Cortex of kidney (tissue), 1 donor: ENCODE measurements around the gene LIPG.
"Not testable (repeated sequence)": the region's sequence is repeated elsewhere in the genome, so short reads cannot be mapped to it uniquely, and the experiment has no call there.

ENCODE experiments used
- DNase-seq: peaks from one replicate; lab custom pipeline; 2025; lab: John Stamatoyannopoulos, UW

Gene LIPG

DNA sequence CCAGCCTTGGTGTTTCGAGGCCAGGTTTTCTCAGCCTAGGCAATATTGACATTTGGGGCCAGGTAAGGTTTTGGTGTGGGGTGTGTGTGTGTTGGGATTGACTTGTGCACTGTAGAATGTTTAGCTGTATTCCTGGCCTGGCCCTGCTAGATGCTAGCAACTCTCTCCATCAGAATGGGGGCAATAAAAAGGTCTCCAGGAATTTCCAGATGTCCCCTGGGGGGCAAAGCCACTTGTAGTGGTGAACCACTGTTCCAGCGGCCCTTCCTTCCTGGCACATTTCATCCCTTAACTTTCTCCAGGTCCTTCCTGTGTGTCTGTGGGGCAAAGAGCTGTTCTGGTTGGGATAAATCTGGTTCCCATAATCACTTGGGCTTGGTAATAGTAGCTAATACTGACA lies 12.0 kb downstream of the LIPG start:
- DNase-seq, result no peak

DNA sequence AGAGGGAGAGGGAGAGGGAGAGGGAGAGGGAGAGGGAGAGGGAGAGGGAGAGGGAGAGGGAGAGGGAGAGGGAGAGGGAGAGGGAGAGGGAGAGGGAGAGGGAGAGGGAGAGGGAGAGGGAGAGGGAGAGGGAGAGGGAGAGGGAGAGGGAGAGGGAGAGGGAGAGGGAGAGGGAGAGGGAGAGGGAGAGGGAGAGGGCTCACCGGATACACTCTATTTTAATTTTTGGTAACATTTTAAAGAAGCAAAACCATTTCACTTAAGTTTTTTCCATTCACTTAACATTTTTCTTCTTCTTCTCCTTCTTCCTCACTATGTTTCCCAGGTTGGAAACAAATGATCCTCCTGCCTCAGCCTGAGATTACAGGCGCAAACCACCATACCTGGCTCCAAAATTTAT lies 17.2 kb downstream of the LIPG start:
- DNase-seq, result not testable (repeated sequence)

DNA sequence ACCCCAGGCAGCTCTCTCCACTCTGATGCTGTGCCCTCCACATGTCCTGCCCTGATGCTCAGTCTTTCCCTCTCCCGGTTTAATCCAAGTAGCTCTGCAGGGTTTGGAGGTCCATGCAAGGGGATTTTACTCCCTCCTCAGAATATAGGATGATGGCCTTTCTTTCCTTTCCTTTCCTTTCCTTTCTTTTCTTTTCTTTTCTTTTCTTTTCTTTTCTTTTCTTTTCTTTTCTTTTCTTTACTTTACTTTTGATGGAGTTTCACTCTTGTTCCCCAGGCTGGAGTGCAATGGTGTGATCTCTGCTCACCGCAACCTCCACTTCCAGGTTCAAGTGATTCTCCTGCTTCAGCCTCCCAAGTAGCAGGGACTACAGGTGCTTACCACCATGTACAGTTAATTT lies 17.7 kb downstream of the LIPG start:
- DNase-seq, result not testable (repeated sequence)

DNA sequence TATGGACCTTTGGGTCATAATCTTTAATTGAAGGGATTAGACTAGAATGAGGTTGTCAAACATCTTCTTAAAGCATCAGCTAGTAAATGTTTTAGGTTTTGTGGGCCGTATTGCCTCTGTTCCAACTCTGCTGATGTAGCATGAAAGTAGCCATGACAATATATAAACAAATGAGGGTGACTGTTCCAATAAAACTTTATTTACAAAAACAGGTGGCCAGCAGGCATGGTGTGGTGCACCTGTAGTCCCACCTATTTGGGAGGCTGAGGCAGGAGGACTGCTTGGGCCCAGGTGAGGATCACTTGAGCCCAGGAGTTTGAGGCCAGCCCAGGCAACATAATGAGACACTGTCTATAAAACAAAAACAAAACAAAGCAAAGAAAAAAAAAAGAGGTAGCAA lies 18.4 kb downstream of the LIPG start:
- DNase-seq, result no peak

DNA sequence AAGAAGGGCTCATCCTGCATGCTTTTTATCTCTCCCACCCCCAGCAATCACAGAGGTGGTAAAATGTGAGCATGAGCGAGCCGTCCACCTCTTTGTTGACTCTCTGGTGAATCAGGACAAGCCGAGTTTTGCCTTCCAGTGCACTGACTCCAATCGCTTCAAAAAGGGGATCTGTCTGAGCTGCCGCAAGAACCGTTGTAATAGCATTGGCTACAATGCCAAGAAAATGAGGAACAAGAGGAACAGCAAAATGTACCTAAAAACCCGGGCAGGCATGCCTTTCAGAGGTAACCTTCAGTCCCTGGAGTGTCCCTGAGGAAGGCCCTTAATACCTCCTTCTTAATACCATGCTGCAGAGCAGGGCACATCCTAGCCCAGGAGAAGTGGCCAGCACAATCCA lies 19.5 kb downstream of the LIPG start:
- no peak for DNase-seq

DNA sequence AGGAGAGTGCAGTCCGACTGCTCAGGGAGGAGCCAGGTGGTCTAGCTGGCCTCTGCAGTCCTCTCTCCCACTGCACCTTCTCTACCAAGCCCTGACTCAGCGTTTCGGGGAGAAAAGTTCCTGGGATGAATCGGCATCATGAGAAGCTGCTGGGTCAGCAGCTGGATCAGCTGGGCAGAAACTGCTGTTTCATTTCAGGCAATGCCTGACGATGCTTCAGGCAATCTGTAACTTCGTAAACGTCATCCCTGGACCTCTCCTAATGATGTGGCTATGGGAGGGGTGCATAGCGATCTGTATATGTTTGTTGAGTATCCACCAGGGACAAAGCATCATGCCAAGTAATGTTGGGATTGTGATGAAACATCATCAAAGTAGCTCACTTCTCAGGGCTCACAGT lies 20.7 kb downstream of the LIPG start:
- no peak for DNase-seq

DNA sequence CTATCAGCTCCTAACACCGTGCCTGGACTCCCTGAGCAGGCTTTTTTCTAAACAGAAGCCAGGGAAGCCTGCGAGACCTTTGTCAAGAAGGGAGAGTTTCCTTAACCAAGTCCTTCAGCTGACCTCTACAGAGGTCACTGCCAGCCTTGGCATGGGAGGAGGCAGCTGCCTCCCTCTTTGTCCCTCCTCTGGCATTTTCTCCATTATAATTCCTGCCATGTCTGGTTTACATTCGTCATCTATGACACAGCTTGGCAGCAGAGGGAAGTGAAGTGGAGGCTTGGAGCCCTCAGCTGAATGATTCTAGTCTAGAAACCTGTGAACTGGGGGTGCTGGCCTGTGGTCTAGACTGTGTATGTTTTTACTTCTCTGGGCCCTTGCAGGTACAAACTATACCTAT lies 22.5 kb downstream of the LIPG start:
- no peak for DNase-seq

DNA sequence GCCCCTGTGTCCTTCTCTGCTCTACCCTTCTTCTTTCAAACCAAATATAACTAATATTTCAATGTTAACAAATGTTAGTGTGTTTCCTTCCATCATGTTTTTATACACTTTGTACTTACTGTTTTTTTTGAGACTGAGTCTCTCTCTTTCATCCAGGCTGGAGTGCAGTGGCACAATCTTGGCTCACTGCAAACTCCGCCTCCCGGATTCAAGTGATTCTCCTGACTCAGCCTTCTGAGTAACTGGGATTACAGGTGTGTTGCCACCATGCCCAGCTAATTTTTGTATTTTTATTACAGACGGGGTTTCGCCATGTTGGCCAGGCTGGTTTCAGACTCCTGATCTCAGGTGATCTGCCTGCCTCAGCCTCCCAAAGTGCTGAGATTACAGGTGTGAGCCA lies 23.1 kb downstream of the LIPG start:
- DNase-seq, result not testable (repeated sequence)

DNA sequence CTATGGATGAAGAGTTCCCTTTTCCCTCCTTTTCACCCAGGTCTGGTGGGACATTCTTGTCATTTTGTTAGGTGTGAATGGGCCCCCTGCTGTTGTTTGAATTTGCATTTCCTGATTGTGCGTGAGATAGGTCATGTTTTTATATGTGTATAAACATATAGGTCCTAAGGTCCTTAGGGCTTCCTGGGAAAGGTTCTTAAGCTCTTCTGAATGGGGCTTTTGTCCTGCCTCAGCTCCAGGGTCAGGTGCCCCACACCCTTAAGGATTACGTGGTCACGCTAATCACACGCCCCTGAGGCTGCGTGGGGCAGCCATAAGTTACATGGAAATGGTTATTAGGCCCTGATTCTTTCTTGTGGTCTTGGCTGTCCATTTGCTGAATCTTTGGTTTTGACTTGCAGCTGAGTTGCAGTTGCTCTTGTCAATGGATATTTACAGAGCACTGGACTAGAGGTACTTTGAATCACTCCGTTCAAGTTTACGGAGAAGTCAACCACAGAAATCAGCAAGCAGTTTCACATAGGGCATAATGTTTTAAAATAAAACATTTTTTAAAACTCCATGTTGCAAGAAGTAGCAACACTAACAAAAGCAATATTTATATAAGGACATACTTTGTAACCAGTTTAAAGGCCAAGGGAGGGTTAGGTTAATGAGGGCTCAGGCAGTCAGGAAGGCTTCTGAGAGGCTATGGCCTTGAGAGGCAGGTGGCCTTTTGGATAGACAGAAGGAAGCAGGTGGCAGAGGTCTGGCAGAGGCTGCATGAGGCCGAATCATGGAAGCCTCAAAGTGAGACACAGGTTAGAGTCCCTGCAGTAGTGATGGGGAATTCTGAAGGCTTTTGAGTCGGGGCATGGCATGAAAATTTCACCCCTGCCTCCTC lies 24.2 kb downstream of the LIPG start:
- DNase-seq, result no peak

DNA sequence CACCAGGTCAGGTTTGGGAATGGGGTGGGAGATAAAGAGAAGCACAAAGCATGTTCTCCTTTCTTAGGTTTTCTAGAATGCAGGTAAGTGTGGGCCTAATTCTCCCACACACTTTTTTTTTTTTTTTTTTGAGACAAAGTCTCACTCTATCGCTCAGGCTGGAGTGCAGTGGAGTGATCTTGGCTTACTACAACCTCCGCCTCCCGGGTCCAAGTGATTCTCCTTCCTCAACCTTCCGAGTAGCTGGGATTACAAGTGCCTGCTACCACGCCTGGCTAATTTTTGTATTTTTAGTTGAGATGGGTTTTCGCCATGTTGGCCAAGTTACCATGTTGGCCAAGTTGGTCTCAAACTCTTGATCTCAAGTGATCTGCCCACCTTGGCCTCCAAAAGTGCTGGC lies 26.3 kb downstream of the LIPG start:
- no peak for DNase-seq

DNA sequence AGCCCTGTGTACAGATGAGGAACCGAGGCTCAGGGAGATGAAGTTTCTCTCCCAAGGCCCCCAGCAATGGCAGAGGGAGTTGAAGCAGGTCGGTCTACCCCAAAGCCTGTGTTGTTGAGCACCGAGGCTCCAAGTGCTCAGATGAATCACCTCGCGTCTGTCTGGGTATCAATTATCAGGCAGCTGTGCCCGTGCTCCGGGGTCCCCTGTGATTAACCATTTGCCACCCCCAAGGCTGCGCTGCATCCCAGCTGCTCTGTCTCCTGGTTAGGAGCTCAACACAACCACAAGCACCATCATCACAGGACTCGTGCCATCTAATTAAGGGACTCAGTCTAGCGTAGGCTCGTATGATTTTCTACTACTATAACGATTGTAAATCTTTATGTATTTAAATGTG lies 27.1 kb downstream of the LIPG start:
- DNase-seq, result no peak

DNA sequence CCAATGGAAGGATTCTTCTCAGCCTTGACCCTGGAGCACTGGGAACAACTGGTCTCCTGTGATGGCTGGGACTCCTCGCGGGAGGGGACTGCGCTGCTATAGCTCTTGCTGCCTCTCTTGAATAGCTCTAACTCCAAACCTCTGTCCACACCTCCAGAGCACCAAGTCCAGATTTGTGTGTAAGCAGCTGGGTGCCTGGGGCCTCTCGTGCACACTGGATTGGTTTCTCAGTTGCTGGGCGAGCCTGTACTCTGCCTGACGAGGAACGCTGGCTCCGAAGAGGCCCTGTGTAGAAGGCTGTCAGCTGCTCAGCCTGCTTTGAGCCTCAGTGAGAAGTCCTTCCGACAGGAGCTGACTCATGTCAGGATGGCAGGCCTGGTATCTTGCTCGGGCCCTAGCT lies 28.8 kb downstream of the LIPG start:
- DNase-seq, result no peak

DNA sequence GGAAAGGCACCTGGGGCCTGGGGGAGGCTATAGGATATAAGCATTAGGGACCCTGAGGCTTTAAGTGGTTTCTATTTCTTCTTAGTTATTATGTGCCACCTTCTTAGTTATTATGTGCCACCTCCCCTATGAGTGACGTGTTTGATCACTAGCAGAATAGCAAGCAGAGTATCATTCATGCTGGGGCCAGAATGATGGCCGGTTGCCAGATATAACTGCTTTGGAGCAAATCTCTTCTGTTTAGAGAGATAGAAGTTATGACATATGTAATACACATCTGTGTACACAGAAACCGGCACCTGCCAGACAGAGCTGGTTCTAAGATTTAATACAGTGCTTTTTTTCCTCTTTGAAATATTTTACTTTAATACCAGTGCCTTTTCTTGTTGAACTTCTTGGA lies 29.4 kb downstream of the LIPG start:
- no peak for DNase-seq

DNA sequence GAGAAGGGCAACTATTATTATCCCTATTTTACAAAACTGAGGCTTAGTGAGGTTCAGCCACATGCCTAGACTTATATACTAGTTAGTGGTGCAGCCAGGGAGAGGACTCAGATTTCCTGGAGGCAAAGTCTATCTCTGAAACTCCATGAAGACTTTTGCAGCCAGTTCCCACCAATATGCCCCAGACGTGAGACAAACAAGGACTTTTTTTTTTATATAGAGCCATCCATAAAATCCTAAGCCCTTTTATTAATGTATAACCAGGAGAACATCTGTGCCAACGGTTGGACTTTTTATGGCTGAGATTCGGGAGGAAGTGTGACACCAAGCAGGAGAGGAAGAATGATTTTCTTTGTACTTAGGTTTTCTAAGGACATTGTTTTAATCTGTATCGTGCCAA lies 29.9 kb downstream of the LIPG start:
- DNase-seq, result no peak

DNA sequence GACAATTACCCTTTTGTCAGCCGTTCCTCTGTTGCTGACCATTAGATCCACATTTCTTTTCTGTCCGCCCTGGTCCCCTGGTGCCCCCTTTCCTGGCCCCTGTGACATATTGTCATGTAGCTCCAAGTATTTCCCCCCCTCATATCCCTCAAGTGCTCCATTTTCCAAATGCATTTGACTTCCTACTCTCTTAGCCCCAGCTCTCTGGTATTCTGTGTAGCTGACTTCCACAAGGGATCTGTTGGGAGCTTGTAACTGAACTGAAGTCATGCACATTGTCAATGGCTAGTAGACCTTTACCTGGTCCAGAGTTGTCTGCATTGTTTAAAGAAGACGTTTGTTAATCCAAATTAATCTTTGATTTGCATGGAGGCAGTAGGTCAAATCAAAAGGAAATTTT lies 34.8 kb downstream of the LIPG start:
- DNase-seq, result no peak

DNA sequence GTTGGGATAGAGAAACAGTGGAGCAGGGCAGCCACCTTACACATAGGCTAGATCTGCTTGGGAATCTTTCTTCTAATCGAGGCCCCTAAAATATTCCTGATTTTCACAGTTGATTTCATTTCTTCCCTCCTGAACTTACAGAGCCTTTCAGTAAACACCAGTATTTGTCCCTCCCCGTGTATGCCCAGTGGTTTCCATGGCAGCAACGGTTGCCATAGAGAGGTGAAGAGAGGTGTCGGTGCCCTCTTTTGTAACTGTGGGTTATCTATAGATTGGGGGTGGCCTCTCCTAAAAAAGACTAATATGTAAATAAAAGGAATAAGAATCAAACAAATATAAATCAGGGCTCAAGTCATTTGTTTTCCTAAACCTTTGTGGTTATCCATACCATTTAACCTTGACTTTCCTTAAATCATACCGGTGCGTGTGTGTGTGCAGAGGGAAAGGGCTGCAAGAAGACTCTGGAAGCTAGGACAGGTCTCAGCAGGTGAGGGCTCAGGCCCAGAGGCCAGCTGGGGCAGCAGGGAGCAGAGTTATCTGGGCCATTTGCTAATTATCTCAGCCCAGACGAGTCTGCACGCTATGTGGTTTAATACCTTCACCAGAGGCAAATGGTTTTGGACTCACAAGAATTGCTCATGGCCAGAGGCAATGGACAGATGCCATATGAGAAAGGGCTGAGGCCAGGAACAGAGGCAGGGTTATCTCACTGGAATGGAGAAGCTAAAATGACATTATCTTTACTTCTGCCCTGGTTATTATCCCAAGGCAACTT lies 35.5 kb downstream of the LIPG start:
- no peak for DNase-seq

DNA sequence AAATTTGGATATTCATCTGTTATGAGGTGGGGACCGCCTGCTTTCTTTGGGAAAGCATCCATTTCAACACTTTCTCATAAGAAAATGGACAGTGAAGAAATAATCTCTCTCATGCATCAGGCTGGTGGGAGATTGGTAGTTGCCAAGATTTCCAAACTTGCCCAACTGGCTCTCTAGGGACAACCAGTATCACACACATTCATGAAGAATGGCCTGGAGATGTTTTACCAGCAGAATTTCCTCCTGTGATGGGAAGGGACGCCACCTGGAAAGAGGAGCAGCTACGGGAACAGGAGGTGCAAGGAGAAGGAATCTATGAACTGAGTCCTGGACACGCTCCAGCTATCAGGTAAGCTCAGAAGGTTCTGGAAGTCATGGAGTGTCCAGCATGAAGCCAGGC lies 39.4 kb downstream of the LIPG start:
- DNase-seq, result no peak

DNA sequence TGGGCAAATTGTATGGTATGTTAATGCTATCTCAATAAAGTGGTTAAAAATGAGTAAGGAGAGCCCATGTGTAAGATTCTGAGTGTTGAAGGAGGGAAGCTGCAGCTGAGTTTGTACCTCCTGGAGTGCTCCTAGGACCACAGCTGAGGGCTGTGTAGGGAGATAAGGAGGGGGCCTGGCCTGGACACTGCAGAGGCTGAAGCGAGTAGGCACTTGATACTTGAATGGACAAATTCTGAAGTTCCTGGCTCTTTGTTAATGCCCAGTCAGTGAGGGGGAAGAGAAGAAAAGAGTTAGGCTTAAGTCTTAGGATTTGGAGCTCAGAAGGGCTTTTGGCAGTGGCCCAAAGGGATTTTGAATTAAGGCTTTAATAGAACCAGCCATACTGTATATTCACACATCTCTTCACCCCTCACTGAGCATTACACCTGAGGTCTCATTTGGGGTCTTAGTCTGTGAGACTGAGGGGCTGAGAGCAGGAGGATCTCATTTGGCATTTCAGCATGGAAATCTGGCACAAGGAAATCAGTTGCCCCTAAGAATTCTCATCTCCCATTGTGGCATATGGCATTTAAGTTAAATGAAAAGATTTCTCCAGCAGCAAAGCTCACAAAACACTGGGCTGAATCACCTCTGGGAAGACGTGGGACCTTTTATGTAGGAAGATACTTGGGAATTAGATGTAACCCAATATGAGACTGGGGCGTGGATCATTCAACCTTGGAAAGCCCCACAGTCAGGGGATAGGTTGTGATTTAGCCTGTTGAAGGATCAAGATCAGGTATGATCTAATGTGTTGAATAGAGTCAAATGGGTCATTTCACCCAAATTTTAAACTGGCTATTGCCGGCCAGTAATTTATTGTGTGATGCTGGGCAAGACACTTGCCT lies 46.8 kb downstream of the LIPG start:
- no peak for DNase-seq

DNA sequence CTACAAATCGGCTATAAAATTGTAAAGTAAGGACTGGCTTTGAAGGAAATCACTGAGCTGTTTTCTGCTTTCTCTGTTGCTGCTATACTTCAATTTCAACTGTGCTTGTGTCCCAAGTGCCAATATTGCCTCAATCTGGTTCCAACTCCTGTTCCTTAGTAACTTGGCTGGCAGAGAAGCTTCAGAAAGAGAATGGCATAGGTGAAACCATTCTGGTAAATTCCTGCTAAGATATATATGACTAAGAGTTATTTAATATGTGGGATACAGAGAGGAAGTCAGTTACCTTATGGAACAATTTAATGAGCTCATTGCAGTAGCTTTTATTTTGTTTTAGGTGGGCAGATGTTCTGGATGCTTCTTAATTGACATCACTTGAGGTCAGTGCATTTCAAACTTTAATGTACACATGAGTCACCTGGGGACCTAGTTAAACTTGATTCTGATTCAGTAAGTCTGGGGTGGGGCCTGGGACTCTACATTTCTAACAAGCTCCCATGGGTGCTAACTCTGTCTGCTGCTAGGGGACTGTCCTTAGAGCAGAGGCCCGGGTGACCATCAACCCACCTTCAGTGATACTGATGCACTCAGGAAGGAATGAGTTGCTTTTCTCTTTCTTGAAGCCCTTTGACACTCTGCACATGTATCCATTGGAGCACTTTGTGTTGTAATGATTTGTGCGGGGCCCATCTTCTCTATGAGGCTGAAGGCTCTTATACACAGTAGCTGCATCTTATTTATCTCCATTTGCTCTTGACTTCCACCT lies 47.6 kb downstream of the LIPG start:
- DNase-seq, result no peak

DNA sequence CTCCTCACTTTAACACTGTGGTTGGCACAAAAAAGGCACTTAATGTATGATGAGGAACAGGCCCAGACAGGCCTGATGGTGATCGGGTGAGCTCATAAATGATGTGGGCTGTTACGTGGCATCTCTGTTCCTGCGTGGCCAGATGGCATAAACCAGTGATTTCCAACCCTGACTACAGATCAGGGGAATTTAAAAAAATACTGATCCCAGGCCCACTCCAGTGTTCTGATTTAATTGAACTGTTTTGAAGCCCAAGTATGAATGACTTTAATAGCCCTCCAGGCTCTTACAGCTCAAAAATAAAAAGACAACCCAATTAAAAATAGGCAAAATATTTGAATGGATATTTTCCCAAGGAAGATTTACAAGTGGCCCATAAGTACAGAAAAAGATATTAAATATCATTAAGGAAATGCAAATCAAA lies 48.2 kb downstream of the LIPG start:
- no peak for DNase-seq

DNA sequence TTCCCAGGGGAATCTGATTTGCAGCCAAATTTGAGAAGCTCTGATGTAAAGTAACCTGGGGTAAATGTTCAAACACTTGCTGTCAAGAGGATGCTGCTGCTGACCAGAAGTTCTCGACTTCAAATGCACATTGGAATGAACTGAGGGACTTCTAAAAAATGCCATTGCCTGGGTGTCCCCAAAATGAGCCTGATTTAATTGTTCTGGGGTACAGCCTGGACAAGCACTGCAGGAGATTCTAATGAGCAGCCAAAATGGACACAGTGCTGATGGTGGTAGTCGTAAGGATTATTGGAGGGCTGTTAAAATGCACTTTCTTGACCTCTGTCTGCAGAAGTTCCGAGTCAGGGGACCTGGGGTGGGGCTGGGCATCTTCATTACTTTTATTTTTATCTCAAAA lies 49.5 kb downstream of the LIPG start:
- DNase-seq, result no peak
